ENCODE data around the gene PKIB.

PKIB gene

GRCh38 chr6:122657601-122658000 lies 47.4 kb downstream of the PKIB start:
- TF ChIP-seq CTCF (IDR thresholded peaks at IDR 0.05; ENCODE audit: low read depth, low read length, missing control alignments), result no peak
- no peak for DNase-seq (ENCODE audit: low read depth)
- no peak overlapping the region for H3K4me3 ChIP-seq (ENCODE audit: low read depth, low read length)

GRCh38 chr6:122660296-122660695 lies 50.1 kb downstream of the PKIB start:
- no peak for TF ChIP-seq CTCF (IDR thresholded peaks at IDR 0.05; ENCODE audit: low read depth, low read length, missing control alignments)
- no peak overlapping the region for H3K4me3 ChIP-seq (ENCODE audit: low read depth, low read length)
- no peak for DNase-seq (ENCODE audit: low read depth)

- DNase-seq (ENCODE audit: low read depth), result no peak
- no peak for TF ChIP-seq CTCF (IDR thresholded peaks at IDR 0.05; ENCODE audit: low read depth, low read length, missing control alignments)
Measured at GRCh38 chr6:122663981-122664380, 53.8 kb downstream of the PKIB start.

GRCh38 chr6:122665929-122666328 lies 55.7 kb downstream of the PKIB start:
- no peak for DNase-seq (ENCODE audit: low read depth)
- no peak for TF ChIP-seq CTCF (IDR thresholded peaks at IDR 0.05; ENCODE audit: low read depth, low read length, missing control alignments)
- no peak overlapping the region for H3K4me3 ChIP-seq (ENCODE audit: low read depth, low read length)

More at GRCh38 chr6:122663981-122664380, 53.8 kb downstream of the PKIB start:
- no peak overlapping the region for H3K4me3 ChIP-seq (ENCODE audit: low read depth, low read length)

GRCh38 chr6:122666418-122666817 lies 56.2 kb downstream of the PKIB start:
- no peak overlapping the region for H3K4me3 ChIP-seq (ENCODE audit: low read depth, low read length)
- no peak for TF ChIP-seq CTCF (IDR thresholded peaks at IDR 0.05; ENCODE audit: low read depth, low read length, missing control alignments)
- no peak for DNase-seq (ENCODE audit: low read depth)

- H3K4me3 ChIP-seq (ENCODE audit: low read depth, low read length), result no peak overlapping the region
- DNase-seq (ENCODE audit: low read depth), result no peak
- TF ChIP-seq CTCF (IDR thresholded peaks at IDR 0.05; ENCODE audit: low read depth, low read length, missing control alignments), result no peak
Measured at GRCh38 chr6:122669418-122669817, 59.2 kb downstream of the PKIB start.

GRCh38 chr6:122669868-122670267 lies 59.7 kb downstream of the PKIB start:
- TF ChIP-seq CTCF (IDR thresholded peaks at IDR 0.05; ENCODE audit: low read depth, low read length, missing control alignments), result no peak
- no peak overlapping the region for H3K4me3 ChIP-seq (ENCODE audit: low read depth, low read length)
- no peak for DNase-seq (ENCODE audit: low read depth)

Data from GM12864 (cell line).